GM19043 (cell line): Measurements from ENCODE around the gene TM9SF2.
"Not testable (repeated sequence)": the region's sequence is repeated elsewhere in the genome, so short reads cannot be mapped to it uniquely, and the experiment has no call there.

ENCODE experiments used
- ATAC-seq: cut with Tn5 transposase; IDR thresholded peaks from one replicate; pipeline ENCODE4 v1.9.1; 2021; ENCODE audit warnings: low read depth; ENCODE audit not compliant: unreplicated experiment

Gene TM9SF2

DNA sequence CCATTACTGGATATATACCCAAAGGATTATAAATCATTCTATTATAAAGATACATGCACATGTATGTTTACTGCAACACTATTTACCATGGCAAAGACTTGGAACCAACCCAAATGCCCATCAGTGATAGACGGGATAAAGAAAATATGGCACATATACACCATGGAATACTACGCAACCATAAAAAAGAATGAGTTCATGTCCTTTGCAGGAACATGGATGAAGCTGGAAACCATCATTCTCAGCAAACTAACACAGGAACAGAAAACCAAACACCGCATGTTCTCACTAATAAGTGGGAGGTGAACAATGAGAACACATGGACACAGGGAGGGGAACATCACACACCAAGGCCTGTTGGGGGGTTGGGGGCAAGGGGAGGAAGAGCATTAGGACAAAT lies 9.5 kb upstream of the TM9SF2 start:
- ATAC-seq, result not testable (repeated sequence)

GRCh38 chr13:99495466-99496183 lies 5.6 kb upstream of the TM9SF2 start:
- no peak for ATAC-seq

DNA sequence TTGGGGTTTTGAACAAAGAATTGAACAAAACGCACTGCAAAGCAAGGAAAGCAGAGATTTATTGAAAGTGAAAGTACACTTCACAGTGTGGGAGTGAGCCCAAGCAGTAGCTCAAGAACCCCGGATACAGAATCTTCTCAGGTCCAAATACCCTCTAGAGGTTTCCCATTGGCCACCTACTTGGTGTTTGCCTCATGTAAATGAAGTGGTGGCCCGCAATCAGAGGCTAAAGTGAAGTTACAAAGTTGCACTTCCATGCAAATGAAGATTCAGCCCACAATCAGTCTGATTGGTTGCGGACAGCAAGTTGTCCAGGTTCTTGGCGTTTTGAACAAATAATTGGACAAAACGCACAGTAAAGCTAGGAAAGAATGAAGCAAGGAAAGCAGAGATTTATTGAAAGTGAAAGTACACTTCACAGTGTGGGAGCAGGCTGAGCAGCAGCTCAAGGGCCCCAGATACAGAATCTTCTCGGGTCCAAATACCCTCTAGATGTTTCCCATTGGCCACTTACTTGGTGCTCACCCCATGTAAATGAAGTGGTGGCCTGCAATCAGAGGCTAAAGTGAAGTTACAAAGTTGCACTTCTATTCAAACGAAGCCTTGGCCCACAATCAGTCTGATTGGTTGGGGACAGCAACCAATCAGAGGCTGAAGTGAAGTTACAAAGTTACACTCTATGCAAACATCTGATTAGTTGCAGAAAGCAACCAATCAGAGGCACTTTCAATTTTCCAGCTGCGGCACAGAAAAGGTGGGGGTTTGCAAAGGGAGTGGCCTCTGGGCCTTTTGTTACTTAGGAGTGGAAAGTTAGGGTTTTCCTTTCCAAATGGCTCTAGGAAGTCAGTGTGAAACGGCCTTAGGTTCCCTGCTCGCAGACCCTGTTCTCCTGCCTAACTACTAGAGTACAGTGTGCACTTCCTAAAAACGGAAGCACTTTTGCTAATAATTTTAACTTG lies 4.8 kb upstream of the TM9SF2 start:
- ATAC-seq, result peak; percentile 37

DNA sequence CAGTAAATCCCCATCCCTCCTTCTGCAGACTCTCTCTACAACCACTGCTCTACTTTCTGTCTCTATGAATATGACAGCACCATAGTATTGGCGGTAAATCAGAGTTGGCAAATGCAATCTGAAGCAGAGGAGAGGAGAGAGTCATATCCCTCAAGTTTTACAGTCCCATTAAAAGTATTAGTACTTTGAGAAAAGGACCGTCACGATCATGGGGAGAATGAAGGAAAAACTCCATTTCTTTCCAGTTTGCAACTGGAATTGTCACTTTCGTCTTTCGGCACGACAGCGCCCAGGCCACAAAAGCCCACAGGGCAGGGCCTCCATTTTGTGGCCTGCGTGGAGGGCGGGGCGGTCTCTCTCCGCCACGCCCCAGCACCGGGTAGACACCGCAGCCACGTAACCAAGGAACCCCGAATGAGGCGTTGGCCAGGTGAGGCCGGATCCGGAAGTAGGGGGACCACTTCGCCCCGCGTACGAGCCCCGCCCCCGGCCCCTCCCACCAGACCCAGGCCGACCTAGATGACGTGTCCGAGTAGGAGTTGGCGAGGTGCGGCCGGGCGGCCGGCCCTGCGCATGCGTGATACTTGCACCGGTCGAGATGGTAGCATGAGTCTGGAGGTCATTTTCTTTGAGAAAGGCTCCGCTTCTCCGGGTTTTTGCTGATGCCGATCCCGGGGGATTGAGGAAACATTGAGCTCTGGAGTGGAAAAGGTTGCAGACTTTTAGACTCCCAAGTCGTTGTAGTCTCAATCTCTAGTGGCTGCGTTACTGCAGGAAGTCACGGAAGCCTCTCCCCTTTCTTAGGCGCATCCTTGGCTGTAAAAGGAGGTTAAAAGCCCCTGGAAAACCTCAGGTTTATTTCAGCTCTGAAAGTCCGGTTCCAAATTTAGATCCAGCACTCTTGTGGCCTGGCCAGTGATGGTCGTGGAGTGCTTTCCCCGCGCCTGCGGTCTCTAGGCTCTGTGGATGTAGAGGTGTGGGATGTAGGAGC lies 2.8 kb upstream of the TM9SF2 start:
- ATAC-seq, result peak; percentile 44

DNA sequence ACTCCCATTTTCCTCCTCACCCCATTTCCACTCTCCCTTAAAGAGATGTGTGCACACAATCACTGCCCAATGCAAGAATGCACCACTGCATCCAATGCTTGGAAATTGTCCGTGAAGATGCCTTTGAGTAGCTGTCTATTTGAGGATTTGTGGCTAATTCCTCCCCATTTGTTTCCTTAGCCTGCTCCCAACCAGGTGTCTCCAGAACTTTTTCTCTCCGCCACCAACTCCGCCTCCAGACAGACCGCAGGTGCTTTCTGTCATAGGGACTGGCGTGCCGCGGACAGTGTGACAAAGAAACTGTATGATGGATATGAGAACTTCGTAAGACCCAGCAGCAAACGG lies 461 bp upstream of the TM9SF2 start:
- peak; percentile 0 for ATAC-seq

GRCh38 chr13:99501848-99502301 lies 603 bp downstream of the TM9SF2 start:
- ATAC-seq, result no peak

- ATAC-seq, result no peak
These were observed 4.6 kb downstream of the TM9SF2 start for GRCh38 chr13:99505814-99506269.

- ATAC-seq, result peak; percentile 94
These were observed 5.4 kb downstream of the TM9SF2 start for GRCh38 chr13:99506634-99507033.

- no peak for ATAC-seq
These were observed 5.8 kb downstream of the TM9SF2 start for GRCh38 chr13:99507054-99507453.

GRCh38 chr13:99507551-99507950 lies 6.3 kb downstream of the TM9SF2 start:
- ATAC-seq, result no peak

GRCh38 chr13:99507986-99508385 lies 6.7 kb downstream of the TM9SF2 start:
- ATAC-seq, result no peak

DNA sequence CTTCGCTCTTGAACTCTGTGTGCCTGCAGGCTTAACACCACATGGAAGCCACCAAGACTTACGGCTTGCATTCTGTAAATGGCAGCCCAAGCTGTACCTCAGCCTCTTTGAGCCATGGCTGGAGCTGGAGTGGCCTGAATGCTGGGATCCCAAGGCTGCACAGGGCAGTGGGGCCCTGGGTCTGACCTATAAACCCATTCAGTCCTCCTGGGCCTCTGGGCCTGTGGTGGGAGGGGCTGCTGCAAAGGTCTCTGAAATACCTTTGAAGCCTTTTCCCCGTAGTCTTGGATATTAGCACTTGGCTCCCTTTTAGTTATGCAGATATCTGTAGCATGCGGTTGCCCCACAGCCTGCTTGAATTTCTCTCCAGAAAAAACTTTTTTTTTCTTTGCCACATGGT lies 8.2 kb downstream of the TM9SF2 start:
- ATAC-seq, result no peak

DNA sequence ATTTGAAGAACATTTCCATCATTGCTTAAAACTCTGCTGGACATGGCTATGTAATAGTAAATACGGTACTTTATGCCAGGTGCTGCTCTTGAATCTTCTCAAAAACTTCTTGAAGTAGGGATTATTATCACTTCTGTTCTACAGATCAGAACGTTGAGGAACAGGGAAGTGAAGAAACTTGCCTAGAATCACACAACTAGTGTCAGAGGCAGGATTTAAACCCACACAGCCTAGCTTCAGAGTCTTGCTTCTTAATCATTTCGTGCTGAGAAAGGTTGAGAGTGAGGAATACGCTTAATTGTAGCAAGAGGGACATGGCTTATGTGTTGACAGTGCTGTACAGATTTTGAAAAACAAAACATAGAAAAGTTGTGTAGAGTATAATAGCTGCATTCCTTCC lies 13.5 kb downstream of the TM9SF2 start:
- ATAC-seq, result no peak

DNA sequence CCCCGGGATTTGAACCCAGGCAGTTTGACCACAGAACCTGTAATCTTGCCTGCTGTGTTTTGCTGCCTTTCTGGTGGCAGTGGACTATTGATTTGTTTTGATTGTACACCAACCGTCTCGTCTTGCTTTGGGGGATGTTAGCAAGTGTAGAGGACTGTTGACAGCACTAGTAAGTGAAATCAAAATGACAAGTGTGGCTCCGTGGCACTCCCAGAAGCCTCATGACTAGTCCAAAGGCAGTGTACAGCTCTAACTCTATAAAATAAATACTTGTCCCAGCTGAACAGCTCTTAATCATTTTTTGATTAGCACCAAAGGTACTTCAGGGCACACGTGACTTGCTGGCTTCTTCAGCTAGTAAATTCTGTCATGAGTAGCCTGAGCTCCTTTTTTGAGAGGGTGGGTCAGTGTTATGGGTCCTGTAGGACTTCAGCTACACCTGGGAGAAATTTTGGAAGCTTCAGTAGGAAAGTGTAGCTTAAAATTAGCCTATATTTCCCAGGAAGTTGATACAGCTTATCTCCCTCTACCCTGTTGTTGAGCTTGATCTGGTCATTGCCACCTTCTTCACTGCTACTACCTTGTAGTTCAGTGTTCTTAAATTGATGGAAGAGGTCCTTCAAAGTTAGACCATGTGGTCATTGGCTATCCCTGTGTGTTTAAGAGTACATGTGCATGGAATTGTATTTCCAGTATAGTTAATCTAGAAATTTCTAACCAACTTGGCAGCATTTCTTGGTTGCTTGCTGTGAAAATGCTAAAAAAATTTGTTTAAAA lies 15.1 kb downstream of the TM9SF2 start:
- ATAC-seq, result no peak

DNA sequence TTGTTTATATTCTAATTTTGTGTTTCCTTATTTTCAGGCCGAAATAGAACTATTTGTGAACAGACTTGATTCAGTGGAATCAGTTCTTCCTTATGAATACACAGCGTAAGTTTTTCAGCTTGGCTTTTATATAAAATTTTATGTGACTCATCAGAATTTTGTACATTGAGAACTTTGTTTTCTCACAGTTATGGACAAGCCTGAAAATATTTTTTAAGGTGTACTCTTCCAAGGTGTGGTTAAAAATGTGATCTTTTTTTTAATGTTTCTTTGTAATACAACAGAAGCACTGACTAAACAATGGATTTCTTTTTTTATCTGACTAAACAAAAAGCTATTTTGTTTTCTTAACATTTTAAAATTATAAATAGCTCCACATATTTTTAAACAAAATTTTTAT lies 16.3 kb downstream of the TM9SF2 start:
- ATAC-seq, result no peak

DNA sequence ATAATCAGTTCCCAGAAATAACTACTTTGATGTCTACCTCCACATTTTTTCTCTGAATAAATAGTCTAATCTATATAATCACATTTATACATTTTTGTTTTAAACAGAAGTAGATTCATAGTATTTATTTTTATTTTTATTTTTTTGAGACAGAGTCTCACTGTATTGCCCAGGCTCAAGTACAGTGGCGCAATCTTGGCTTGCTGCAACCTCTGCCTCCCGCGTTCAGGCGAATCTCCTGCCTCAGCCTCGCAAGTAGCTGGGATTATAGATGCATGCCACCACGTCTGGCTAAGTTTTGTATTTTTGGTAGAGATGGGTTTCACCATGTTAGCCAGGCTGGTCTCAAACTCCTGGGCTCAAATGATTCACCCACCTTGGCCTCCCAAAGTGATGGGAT lies 16.7 kb downstream of the TM9SF2 start:
- ATAC-seq, result no peak

DNA sequence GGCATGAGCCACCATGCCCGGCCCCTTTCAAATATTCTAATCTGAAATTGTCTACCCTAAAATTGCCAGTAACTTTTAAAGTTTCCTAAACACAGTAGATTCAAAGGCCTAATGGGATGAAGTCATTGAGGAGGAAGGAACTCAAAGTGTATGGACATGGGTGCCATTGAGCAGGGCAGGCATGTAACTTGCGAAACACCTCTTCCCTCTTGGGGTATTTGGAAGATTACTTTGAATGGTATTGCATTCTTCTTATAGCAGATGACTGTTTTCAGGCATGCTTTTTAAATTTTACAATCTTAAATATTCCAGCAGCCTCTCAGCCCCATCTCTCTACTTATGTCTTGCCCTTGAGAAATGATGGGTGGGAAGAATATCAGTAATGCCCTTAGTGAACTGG lies 21.0 kb downstream of the TM9SF2 start:
- no peak for ATAC-seq

DNA sequence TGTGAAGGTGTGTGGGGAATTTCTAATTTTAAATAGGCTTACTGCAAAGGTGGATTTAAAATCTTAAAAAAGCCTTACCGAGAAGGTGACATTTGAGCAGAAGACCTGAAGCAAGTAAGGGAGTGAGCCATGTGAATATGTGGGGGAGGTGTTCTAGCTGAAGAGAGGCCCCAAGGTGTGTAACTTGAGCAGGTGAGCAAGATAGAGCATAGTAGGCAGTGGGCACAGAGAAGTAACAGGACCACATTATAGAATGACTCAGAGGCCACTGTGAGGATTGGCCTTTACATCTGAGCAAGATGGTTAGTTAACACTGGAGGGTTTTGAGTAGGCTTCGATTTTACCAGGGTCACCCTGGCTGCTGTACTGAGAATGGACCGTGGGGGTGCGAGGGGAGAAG lies 22.6 kb downstream of the TM9SF2 start:
- no peak for ATAC-seq

GRCh38 chr13:99525967-99526366 lies 24.7 kb downstream of the TM9SF2 start:
- no peak for ATAC-seq

GRCh38 chr13:99526549-99526948 lies 25.3 kb downstream of the TM9SF2 start:
- no peak for ATAC-seq
